Measurements from ENCODE around the gene RPA1. TPM values are rescaled to one million over a fixed set of nuclear protein-coding genes. Genes with fewer than 3 reads are reported as not detected.
"Not testable (repeated sequence)": the region's sequence is repeated elsewhere in the genome, so short reads cannot be mapped to it uniquely, and the experiment has no call there.

RPA1 gene
- total and polyA plus RNA-seq, 2 of the 8 experiments (the other 6 are each of a cell fraction or from before 2014, with no cell fraction given) = 79.1 to 194 TPM

DNA sequence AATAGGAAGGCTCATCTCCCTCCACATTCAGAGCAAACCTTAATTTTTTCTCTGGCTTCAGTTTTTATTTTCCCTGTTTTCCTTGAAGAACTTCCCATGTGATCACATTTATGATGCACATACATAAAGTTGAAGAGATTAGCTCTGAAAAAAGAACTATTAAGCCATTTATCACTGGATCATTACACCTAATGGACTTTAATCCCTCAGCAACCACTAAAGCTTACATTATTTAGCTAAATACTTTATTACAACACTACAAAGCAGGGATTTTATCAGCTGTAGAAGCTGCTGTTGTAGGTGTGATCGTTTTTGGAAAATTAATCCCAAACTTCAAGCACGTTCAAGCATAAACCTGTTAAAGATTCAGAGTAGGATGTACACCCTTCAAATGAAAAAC lies 21.2 kb upstream of the RPA1 start:
- H4K5ac ChIP-seq (ENCODE audit: insufficient read length, low read depth, low read length) = no peak overlapping the region
- peaks cover 0 to 22% (median 5%) of the 10 kb centered on the region in 4 experiments; a peak in 4 of 8 replicates for H3K36me3 ChIP-seq (ENCODE audit: control insufficient read depth in 2 of 4, insufficient read depth in 4 of 4, low read length in 3 of 4)
- no peak overlapping the region for H3K27ac ChIP-seq (ENCODE audit: low read depth, low read length)
- no peak overlapping the region for H2AFZ ChIP-seq (ENCODE audit: low read length)
- no peak overlapping the region for H3K18ac ChIP-seq (ENCODE audit: extremely low read depth, low read length)
- H3K9ac ChIP-seq (replicated peaks in 1 of 4; ENCODE audit: extremely low read depth in 1 of 4, low read depth in 3 of 4, low read length in 3 of 4) = no peak overlapping the region
- peaks cover 0 to 4% of the 10 kb centered on the region in 2 experiments for H4K20me1 ChIP-seq (replicated peaks in 1 of 2; ENCODE audit: control insufficient read depth in 1 of 2, insufficient read depth in 2 of 2, low read length in 2 of 2)
- H3K4ac ChIP-seq (replicated peaks; ENCODE audit: insufficient read length, low read depth, low read length) = no peak overlapping the region
- no peaks in the 10 kb centered on the region for H3K4me1 ChIP-seq (replicated peaks in 1 of 4; ENCODE audit: control insufficient read depth in 3 of 4, insufficient read depth in 4 of 4, low read length in 3 of 4)
- no peak overlapping the region for H4K8ac ChIP-seq (ENCODE audit: extremely low read depth, insufficient read depth, low read length)
- no peak overlapping the region for H3K14ac ChIP-seq (ENCODE audit: insufficient read length)
- no peak for DNase-seq (ENCODE audit: low read depth in 1 of 2, low spot score in 2 of 2)
- 88% methylated on average over 2 of the region's 2 CpGs; no CpG with 5 or more reads in 1 of the 2 experiments for WGBS, 2 experiments (ENCODE audit: extremely low coverage in 1 of 2, insufficient coverage in 1 of 2, insufficient read length in 1 of 2, insufficient replicate concordance in 2 of 2, low coverage in 1 of 2, low lambda C conversion rate in 2 of 2, missing lambda C conversion rate in 1 of 2)
- ChIA-PET CTCF (ENCODE audit: partially characterized antibody) (interaction anchor here (0.9 kb wide), 1 partner anchor 11 kb away, joined by 3 read pairs; no protein-coding TSS in a partner anchor), POLR2A (ENCODE audit: partially characterized antibody) (interaction anchor here (0.6 kb wide), 1 partner anchor 43 kb away, joined by 3 read pairs; no protein-coding TSS in a partner anchor)
- no peak overlapping the region for H2BK15ac ChIP-seq (ENCODE audit: low read length)
- no peak overlapping the region for H3K56ac ChIP-seq (replicated peaks; ENCODE audit: insufficient read length, low read depth, low read length)
- H3K27me3 ChIP-seq (replicated peaks in 1 of 4; ENCODE audit: control insufficient read depth in 3 of 4, extremely low read depth in 1 of 4, insufficient read depth in 3 of 4, low read length in 3 of 4) = no peaks in the 10 kb centered on the region
- H3K79me1 ChIP-seq (ENCODE audit: low read depth, low read length) = no peaks in the 10 kb centered on the region
- H4K91ac ChIP-seq (replicated peaks; ENCODE audit: insufficient read length, low read length) = no peak overlapping the region
- no peak for FAIRE-seq
- H3K23ac ChIP-seq (ENCODE audit: insufficient read length) = no peak overlapping the region
- H3K79me2 ChIP-seq (ENCODE audit: control insufficient read depth in 1 of 2, insufficient read depth in 2 of 2, low read length in 2 of 2) = no peaks in the 10 kb centered on the region; a peak in 1 of 4 replicates
- no peak overlapping the region for H2AK5ac ChIP-seq (ENCODE audit: low read depth, low read length)
- no peak overlapping the region for H2BK20ac ChIP-seq (ENCODE audit: low read length)
- H2BK12ac ChIP-seq (ENCODE audit: low read depth, low read length) = no peak overlapping the region
- H3K4me3 ChIP-seq (ENCODE audit: extremely low read depth in 1 of 4, insufficient read depth in 2 of 4, low read depth in 3 of 4, low read length in 4 of 4) = no peak overlapping the region
- no peak overlapping the region for H2BK5ac ChIP-seq (ENCODE audit: low read depth, low read length)
- no peaks in the 10 kb centered on the region for H3K23me2 ChIP-seq (ENCODE audit: low read depth, low read length)
- H3K4me2 ChIP-seq (ENCODE audit: insufficient read depth in 1 of 2, low read depth in 2 of 2, low read length in 2 of 2) = no peak overlapping the region
- H3K9me3 ChIP-seq (ENCODE audit: insufficient read depth in 2 of 2, low read depth in 1 of 2, low read length in 1 of 2) = no peaks in the 10 kb centered on the region
- no peak for TF ChIP-seq TBP (IDR thresholded peaks at IDR 0.05; ENCODE audit: low read depth, low read length)
- no peak overlapping the region for H2BK120ac ChIP-seq (replicated peaks; ENCODE audit: low read depth, low read length)

DNA sequence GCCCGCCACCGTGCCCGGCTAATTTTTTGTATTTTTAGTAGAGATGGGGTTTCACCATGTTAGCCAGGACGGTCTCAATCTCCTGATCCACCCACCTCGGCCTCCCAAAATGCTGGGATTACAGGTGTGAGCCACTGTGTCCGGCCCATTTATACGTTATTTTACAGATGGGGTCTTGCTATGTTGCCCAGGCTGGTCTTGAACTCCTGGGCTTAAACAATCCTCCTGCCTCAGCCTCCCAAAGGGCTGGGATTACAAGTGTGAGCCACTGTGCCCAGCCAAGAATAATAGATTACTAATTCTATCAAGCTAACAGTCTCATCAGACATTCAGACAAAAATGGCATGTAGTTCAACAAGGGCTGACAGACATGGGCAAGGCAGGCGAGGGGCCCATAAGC lies 20.0 kb upstream of the RPA1 start:
- H2BK15ac ChIP-seq (ENCODE audit: low read length); H3K4me3 ChIP-seq (ENCODE audit: extremely low read depth in 1 of 4, insufficient read depth in 2 of 4, low read depth in 3 of 4, low read length in 4 of 4); H2BK120ac ChIP-seq (replicated peaks; ENCODE audit: low read depth, low read length); H2BK20ac ChIP-seq (ENCODE audit: low read length); H4K5ac ChIP-seq (ENCODE audit: insufficient read length, low read depth, low read length); H2AFZ ChIP-seq (ENCODE audit: low read length); H3K27ac ChIP-seq (ENCODE audit: low read depth, low read length); DNase-seq (ENCODE audit: low read depth in 1 of 2, low spot score in 2 of 2); H3K79me2 ChIP-seq (ENCODE audit: control insufficient read depth in 1 of 2, insufficient read depth in 2 of 2, low read length in 2 of 2); H3K14ac ChIP-seq (ENCODE audit: insufficient read length); H2AK5ac ChIP-seq (ENCODE audit: low read depth, low read length); H3K4me1 ChIP-seq (replicated peaks in 1 of 4; ENCODE audit: control insufficient read depth in 3 of 4, insufficient read depth in 4 of 4, low read length in 3 of 4); H2BK12ac ChIP-seq (ENCODE audit: low read depth, low read length); H4K91ac ChIP-seq (replicated peaks; ENCODE audit: insufficient read length, low read length); H3K79me1 ChIP-seq (ENCODE audit: low read depth, low read length); H3K4ac ChIP-seq (replicated peaks; ENCODE audit: insufficient read length, low read depth, low read length); H4K8ac ChIP-seq (ENCODE audit: extremely low read depth, insufficient read depth, low read length); H3K23me2 ChIP-seq (ENCODE audit: low read depth, low read length); H4K20me1 ChIP-seq (replicated peaks in 1 of 2; ENCODE audit: control insufficient read depth in 1 of 2, insufficient read depth in 2 of 2, low read length in 2 of 2); H3K9me3 ChIP-seq (ENCODE audit: insufficient read depth in 2 of 2, low read depth in 1 of 2, low read length in 1 of 2); H3K56ac ChIP-seq (replicated peaks; ENCODE audit: insufficient read length, low read depth, low read length); H3K27me3 ChIP-seq (replicated peaks in 1 of 4; ENCODE audit: control insufficient read depth in 3 of 4, extremely low read depth in 1 of 4, insufficient read depth in 3 of 4, low read length in 3 of 4); H2BK5ac ChIP-seq (ENCODE audit: low read depth, low read length); H3K9ac ChIP-seq (replicated peaks in 1 of 4; ENCODE audit: extremely low read depth in 1 of 4, low read depth in 3 of 4, low read length in 3 of 4); H3K23ac ChIP-seq (ENCODE audit: insufficient read length); H3K4me2 ChIP-seq (ENCODE audit: insufficient read depth in 1 of 2, low read depth in 2 of 2, low read length in 2 of 2); FAIRE-seq; H3K18ac ChIP-seq (ENCODE audit: extremely low read depth, low read length): not testable (repeated sequence)
- 90% methylated on average over 8 of the region's 8 CpGs; no CpG with 5 or more reads in 1 of the 2 experiments for WGBS, 2 experiments (ENCODE audit: extremely low coverage in 1 of 2, insufficient coverage in 1 of 2, insufficient read length in 1 of 2, insufficient replicate concordance in 2 of 2, low coverage in 1 of 2, low lambda C conversion rate in 2 of 2, missing lambda C conversion rate in 1 of 2)
- CTCF ChIA-PET (ENCODE audit: partially characterized antibody) = interaction anchor here (0.6 to 0.9 kb wide), 2 partner anchors 140 to 232 kb away, joined by 3 read pairs; partner anchors contain the start of gene OVCA2
- POLR2A ChIA-PET (ENCODE audit: partially characterized antibody) = interaction anchor here (1.1 kb wide), 1 partner anchor 20 kb away, joined by 3 read pairs; the partner anchor contains the start of genes RPA1 and SMYD4
- peaks cover 0 to 17% (median 3%) of the 10 kb centered on the region in 4 experiments; a peak in 3 of 8 replicates for H3K36me3 ChIP-seq (ENCODE audit: control insufficient read depth in 2 of 4, insufficient read depth in 4 of 4, low read length in 3 of 4)

Data from H1 (cell line).